WERI-Rb-1 (cell line): ENCODE measurements around the gene CYB5A.
"Not testable (repeated sequence)": the region's sequence is repeated elsewhere in the genome, so short reads cannot be mapped to it uniquely, and the experiment has no call there.

Experiments
- DNase-seq: peaks from one replicate; pipeline ENCODE4 v3.0.0-alpha.2; 2020
- H3K27ac ChIP-seq: fragments of 250-450 bp; sonication (Bioruptor Pico); 2 replicates; pipeline ENCODE4 v1.5.1; 2020; ENCODE audit warnings: mild to moderate bottlenecking, moderate library complexity
- H3K27me3 ChIP-seq: fragments of 250-450 bp; sonication (Bioruptor Pico); 2 replicates; pipeline ENCODE4 v1.5.1; 2021; ENCODE audit warnings: mild to moderate bottlenecking, low read depth, moderate library complexity; ENCODE audit not compliant: insufficient read depth, severe bottlenecking
- H3K36me3 ChIP-seq: fragments of 250-450 bp; sonication (Bioruptor Pico); 2 replicates; pipeline ENCODE4 v1.5.1; 2020; ENCODE audit warnings: mild to moderate bottlenecking, moderate library complexity
- H3K4me3 ChIP-seq: 2 replicates; pipeline ENCODE4 v1.5.1; 2011; ENCODE audit warnings: low read depth, mild to moderate bottlenecking, control low read depth, low read length
- H3K9me3 ChIP-seq: fragments of 250-450 bp; sonication (Bioruptor Pico); 2 replicates; pipeline ENCODE4 v1.5.1; 2021; ENCODE audit warnings: mild to moderate bottlenecking, moderate library complexity; ENCODE audit not compliant: severe bottlenecking
- TF ChIP-seq, protein P1 (sequence below): IDR thresholded peaks from 2 replicates; pipeline ENCODE4 v1.5.1; 2011; ENCODE audit warnings: low read depth, mild to moderate bottlenecking, control low read depth, inconsistent platforms, low read length

Gene CYB5A

DNA sequence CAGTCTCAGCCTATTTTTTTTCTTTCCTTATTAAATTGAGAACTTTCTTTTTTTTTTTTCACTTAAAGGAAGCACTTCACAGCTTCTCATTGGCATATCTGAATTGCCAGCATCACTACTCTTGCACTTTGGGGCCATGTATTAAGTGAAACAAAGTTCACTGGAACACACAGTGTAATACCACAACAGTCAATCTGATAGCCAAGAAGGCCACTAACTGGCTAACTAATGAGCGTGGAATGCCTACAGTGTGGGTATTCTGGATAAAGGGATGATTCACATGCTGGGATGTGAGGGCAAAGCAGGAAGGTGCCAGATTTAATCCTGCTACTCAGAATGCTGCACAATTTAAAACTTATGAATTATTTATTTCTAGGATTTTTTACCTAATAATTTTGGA, 12.2 kb upstream of the CYB5A start:
- H3K9me3 ChIP-seq, result no peaks in the 10 kb centered on the region
- H3K27me3 ChIP-seq, result no peaks in the 10 kb centered on the region
- no peak for DNase-seq
- TF ChIP-seq, protein P1, sequence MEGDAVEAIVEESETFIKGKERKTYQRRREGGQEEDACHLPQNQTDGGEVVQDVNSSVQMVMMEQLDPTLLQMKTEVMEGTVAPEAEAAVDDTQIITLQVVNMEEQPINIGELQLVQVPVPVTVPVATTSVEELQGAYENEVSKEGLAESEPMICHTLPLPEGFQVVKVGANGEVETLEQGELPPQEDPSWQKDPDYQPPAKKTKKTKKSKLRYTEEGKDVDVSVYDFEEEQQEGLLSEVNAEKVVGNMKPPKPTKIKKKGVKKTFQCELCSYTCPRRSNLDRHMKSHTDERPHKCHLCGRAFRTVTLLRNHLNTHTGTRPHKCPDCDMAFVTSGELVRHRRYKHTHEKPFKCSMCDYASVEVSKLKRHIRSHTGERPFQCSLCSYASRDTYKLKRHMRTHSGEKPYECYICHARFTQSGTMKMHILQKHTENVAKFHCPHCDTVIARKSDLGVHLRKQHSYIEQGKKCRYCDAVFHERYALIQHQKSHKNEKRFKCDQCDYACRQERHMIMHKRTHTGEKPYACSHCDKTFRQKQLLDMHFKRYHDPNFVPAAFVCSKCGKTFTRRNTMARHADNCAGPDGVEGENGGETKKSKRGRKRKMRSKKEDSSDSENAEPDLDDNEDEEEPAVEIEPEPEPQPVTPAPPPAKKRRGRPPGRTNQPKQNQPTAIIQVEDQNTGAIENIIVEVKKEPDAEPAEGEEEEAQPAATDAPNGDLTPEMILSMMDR, result no peak
- no peak overlapping the region for H3K27ac ChIP-seq
- no peak overlapping the region for H3K4me3 ChIP-seq
- no peaks in the 10 kb centered on the region for H3K36me3 ChIP-seq

DNA sequence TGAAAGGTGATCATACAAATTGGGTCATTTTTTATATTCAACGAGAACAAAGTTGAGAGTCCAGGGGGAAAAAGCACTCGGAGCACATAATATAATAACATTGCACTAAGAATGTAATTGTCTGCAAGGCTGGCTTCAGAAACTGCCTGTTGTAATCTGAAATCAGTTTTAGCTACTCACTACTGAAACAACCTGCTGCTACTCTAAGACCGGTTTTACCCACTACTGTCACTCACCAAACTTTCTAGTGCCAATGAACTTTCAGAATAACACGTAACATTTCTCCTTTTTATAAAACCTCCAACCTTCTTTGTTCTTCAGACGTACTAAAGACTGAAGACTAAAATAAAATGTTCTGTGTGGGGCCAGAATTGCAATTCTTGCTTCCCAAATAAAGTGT, 11.5 kb upstream of the CYB5A start:
- DNase-seq, result no peak
- no peak overlapping the region for H3K4me3 ChIP-seq
- H3K9me3 ChIP-seq, result no peaks in the 10 kb centered on the region
- TF ChIP-seq, protein P1, result no peak
- H3K36me3 ChIP-seq, result no peaks in the 10 kb centered on the region
- H3K27ac ChIP-seq, result no peak overlapping the region
- no peaks in the 10 kb centered on the region for H3K27me3 ChIP-seq

DNA sequence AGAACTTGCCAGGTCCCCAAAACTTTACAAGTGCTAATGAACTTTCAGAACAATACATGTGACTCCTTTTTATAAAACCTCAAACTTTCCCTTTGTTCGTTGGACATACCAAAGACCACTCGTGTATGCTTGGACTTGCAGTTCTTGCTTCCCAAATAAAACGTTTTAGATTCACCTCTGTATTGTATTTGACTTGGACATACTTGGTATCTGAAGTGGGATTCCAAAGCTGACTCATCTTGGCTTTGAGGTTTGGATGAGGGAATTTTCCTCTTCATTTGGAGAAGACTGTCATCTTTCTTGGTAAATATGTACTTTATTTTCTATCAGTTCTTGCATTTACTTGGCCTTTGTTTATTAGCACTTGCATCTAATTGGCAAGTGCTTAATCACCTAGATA, 8.0 kb upstream of the CYB5A start:
- no peak overlapping the region for H3K4me3 ChIP-seq
- H3K27ac ChIP-seq, result no peak overlapping the region
- TF ChIP-seq, protein P1, result no peak
- H3K36me3 ChIP-seq, result no peaks in the 10 kb centered on the region
- no peak for DNase-seq
- no peaks in the 10 kb centered on the region for H3K27me3 ChIP-seq
- no peaks in the 10 kb centered on the region for H3K9me3 ChIP-seq

DNA sequence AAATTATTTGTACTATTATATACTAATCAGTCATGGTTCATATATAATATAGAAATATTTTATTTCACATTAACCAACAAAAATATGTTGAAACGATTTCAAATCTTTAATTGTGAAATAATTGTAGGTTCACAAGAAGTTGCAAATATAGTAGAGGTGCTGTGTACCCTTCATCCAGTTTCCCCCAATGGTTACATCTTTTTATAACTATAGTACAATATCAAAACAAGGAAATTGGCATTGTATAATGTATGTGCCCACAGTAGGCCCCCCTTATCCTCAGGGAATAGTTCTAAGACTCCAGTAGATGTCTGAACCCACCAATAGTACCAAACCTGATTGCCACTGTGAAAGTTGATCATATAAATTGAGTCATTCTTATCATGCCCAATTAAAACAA, 7.4 kb upstream of the CYB5A start:
- TF ChIP-seq, protein P1, result no peak
- no peak for DNase-seq
- H3K4me3 ChIP-seq, result no peak overlapping the region
- no peak overlapping the region for H3K27ac ChIP-seq
- no peaks in the 10 kb centered on the region for H3K9me3 ChIP-seq
- no peaks in the 10 kb centered on the region for H3K27me3 ChIP-seq
- no peaks in the 10 kb centered on the region for H3K36me3 ChIP-seq

DNA sequence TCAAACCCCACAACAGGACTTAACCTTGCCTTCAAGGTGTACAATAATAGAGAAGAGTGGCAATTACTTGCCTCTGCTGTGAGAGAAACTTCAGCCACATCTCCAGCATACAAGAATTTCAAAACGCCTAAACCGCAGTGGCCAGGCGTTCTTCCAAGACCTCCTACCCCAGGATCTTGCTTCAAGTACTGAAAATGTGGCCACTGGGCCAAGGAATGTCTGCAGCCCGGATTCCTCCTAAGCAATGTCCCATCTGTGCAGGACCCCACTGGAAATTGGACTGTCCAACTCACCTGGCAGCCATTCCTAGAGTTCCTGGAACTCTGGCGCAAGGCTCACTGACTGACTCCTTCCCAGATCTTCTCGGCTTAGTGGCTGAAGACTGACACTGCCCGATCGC, 2.8 kb upstream of the CYB5A start:
- TF ChIP-seq, protein P1, result no peak
- H3K27me3 ChIP-seq, result no peaks in the 10 kb centered on the region
- H3K27ac ChIP-seq, result no peak overlapping the region
- no peak for DNase-seq
- H3K9me3 ChIP-seq, result no peaks in the 10 kb centered on the region
- H3K4me3 ChIP-seq, result no peak overlapping the region
- H3K36me3 ChIP-seq, result peaks cover 3% of the 10 kb centered on the region

DNA sequence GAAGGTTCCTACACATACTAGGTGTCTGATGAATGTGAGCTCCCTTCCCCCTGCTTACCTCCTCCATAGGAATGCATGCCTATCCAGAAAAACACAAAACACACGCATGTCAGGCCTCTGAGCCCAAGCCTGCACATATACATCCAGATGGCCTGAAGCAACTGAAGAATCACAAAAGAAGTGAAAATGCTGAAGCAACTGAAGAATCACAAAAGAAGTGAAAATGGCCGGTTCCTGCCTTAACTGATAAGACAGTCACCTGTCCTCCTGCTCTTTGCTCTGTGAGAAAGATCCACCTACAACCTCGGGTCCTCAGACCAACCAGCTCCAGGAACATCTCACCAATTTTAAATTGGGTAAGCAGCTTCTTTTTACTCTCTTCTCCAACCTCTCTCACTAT, 1.2 kb upstream of the CYB5A start:
- H3K27ac ChIP-seq, H3K27me3 ChIP-seq, H3K36me3 ChIP-seq, H3K4me3 ChIP-seq, DNase-seq, H3K9me3 ChIP-seq: not testable (repeated sequence)
